ENCODE measurements around the gene KDM2B. TPM values are rescaled to one million over a fixed set of nuclear protein-coding genes. Genes with fewer than 3 reads are reported as not detected.

Gene KDM2B
- total and polyA plus RNA-seq, 2 donors from 2014 or later: 6.2 to 19.7 TPM

GRCh38 chr12:121452985-121453360 lies 127.8 kb downstream of the KDM2B start:
- FAIRE-seq (no peak), DNase-seq (peak in 1 of 5 donors; percentile 74)
- intact Hi-C loops (cut with DNase I): no loop called here
- H3K4me3 ChIP-seq (ENCODE audit: low read length in 3 of 3): peak overlapping the region in 1 of 3 donors; percentile 49
- H3K9me3 ChIP-seq (ENCODE audit: control insufficient read depth in 2 of 3, insufficient read depth in 1 of 3, low read length in 3 of 3): no peaks in the 10 kb centered on the region
- no peak overlapping the region for H3K9ac ChIP-seq (ENCODE audit: low read length in 3 of 3)
- TF ChIP-seq CTCF (IDR thresholded peaks at IDR 0.05; ENCODE audit: borderline replicate concordance, extremely low read depth, insufficient read depth): no peak
- no peak overlapping the region for H3K27ac ChIP-seq (ENCODE audit: low read depth in 2 of 2, low read length in 2 of 2)
- peaks cover 0 to 9% (median 4%) of the 10 kb centered on the region in 3 donors for H3K4me1 ChIP-seq (ENCODE audit: control insufficient read depth in 2 of 3, insufficient read depth in 2 of 3, low read depth in 1 of 3, low read length in 3 of 3)
- no peaks in the 10 kb centered on the region for H3K36me3 ChIP-seq (ENCODE audit: control insufficient read depth in 2 of 3, insufficient read depth in 3 of 3, low read length in 3 of 3)
- H3K27me3 ChIP-seq (ENCODE audit: control insufficient read depth, insufficient read depth, low read length): no peaks in the 10 kb centered on the region

GRCh38 chr12:121452340-121452984 lies 128.4 kb downstream of the KDM2B start:
- Histone ChIP-seq H3K27me3 (ENCODE audit: control insufficient read depth, insufficient read depth, low read length) (no peaks in the 10 kb centered on the region), H3K36me3 (ENCODE audit: control insufficient read depth in 2 of 3, insufficient read depth in 3 of 3, low read length in 3 of 3) (no peaks in the 10 kb centered on the region), H3K4me1 (ENCODE audit: control insufficient read depth in 2 of 3, insufficient read depth in 2 of 3, low read depth in 1 of 3, low read length in 3 of 3) (peaks cover 0 to 9% (median 4%) of the 10 kb centered on the region in 3 donors), H3K9me3 (ENCODE audit: control insufficient read depth in 2 of 3, insufficient read depth in 1 of 3, low read length in 3 of 3) (no peaks in the 10 kb centered on the region), H3K9ac (ENCODE audit: low read length in 3 of 3) (peak overlapping the region in 1 of 3 donors; percentile 40), H3K4me3 (ENCODE audit: low read length in 3 of 3) (peak overlapping the region in 2 of 3 donors; percentile 6 to 49), H3K27ac (ENCODE audit: low read depth in 2 of 2, low read length in 2 of 2) (peak overlapping the region in 1 of 2 donors; percentile 43)
- DNase-seq (peak; percentile 74 to 86 (median 81)), FAIRE-seq (no peak)
- no peak for TF ChIP-seq CTCF (IDR thresholded peaks at IDR 0.05; ENCODE audit: borderline replicate concordance, extremely low read depth, insufficient read depth)
- intact Hi-C loops (cut with DNase I): no loop called here

- H3K27me3 ChIP-seq (ENCODE audit: control insufficient read depth, insufficient read depth, low read length): no peaks in the 10 kb centered on the region
- intact Hi-C loops (cut with DNase I): no loop called here
- H3K4me1 ChIP-seq (ENCODE audit: control insufficient read depth in 2 of 3, insufficient read depth in 2 of 3, low read depth in 1 of 3, low read length in 3 of 3): peaks cover 0 to 9% (median 4%) of the 10 kb centered on the region in 3 donors
- TF ChIP-seq CTCF (IDR thresholded peaks at IDR 0.05; ENCODE audit: borderline replicate concordance, extremely low read depth, insufficient read depth): no peak
- peak overlapping the region in 1 of 2 donors; percentile 43 for H3K27ac ChIP-seq (ENCODE audit: low read depth in 2 of 2, low read length in 2 of 2)
- H3K9ac ChIP-seq (ENCODE audit: low read length in 3 of 3): peak overlapping the region in 2 of 3 donors; percentile 2 to 40
- H3K4me3 ChIP-seq (ENCODE audit: low read length in 3 of 3): peak overlapping the region in 2 of 3 donors; percentile 6 to 49
- H3K36me3 ChIP-seq (ENCODE audit: control insufficient read depth in 2 of 3, insufficient read depth in 3 of 3, low read length in 3 of 3): no peaks in the 10 kb centered on the region
- FAIRE-seq (no peak), DNase-seq (peak in 2 of 5 donors; percentile 26 to 58)
- H3K9me3 ChIP-seq (ENCODE audit: control insufficient read depth in 2 of 3, insufficient read depth in 1 of 3, low read length in 3 of 3): no peaks in the 10 kb centered on the region
These were observed 128.9 kb downstream of the KDM2B start for GRCh38 chr12:121451961-121452339.

Data from kidney (tissue), 14 donors.